SHP77 (cell line): ENCODE measurements around the gene GTF3C5.
"Not testable (repeated sequence)": the region's sequence is repeated elsewhere in the genome, so short reads cannot be mapped to it uniquely, and the experiment has no call there.

Experiments used
- DNase-seq, 2 experiments: peaks; one replicate each; lab custom pipeline; 2025; lab: John Stamatoyannopoulos, UW

Gene GTF3C5, protein sequence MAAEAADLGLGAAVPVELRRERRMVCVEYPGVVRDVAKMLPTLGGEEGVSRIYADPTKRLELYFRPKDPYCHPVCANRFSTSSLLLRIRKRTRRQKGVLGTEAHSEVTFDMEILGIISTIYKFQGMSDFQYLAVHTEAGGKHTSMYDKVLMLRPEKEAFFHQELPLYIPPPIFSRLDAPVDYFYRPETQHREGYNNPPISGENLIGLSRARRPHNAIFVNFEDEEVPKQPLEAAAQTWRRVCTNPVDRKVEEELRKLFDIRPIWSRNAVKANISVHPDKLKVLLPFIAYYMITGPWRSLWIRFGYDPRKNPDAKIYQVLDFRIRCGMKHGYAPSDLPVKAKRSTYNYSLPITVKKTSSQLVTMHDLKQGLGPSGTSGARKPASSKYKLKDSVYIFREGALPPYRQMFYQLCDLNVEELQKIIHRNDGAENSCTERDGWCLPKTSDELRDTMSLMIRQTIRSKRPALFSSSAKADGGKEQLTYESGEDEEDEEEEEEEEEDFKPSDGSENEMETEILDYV

DNA sequence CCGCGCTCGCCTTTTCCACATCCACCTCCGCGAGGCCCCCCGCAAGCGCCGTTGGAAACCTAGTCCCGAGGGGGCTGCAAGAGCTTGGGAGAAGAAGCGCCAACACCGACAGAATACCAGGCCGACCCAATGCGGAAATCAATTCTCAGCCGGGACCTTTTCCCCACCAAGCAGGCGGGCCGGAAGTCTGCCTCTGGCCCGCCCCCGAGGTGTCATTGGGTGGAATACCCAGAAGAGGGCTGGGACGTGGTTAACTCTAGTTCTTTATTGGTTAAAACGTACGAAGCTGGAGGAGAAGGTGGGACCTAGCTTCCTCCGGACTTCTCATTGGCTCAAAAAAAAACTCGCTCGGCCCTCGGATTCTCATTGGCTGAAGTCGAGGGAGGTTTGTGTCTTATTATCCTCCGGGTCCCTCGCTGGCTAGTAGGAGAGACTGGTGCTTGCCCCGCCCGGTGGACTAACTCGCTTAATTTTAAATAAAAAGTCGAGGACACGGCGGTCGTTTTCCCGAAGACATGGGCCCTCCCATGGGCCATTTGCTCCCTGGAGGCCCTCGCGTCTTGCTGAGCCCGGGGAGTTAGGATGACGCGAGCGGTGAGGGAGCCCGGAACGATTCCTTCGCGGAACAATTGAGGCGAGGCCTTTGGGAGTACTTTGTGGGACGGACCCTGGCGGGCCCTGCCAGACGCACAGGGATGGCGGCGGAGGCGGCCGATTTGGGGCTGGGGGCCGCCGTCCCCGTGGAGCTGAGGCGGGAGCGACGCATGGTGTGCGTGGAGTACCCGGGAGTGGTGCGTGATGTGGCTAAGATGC is at the start of gene GTF3C5:
TSS of gene GTF3C5 (plus strand) at position 681 of the 813 bp plus-strand sequence. CDS start at position 696, 15 bp downstream.
- DNase-seq: peak; percentile 99

DNA sequence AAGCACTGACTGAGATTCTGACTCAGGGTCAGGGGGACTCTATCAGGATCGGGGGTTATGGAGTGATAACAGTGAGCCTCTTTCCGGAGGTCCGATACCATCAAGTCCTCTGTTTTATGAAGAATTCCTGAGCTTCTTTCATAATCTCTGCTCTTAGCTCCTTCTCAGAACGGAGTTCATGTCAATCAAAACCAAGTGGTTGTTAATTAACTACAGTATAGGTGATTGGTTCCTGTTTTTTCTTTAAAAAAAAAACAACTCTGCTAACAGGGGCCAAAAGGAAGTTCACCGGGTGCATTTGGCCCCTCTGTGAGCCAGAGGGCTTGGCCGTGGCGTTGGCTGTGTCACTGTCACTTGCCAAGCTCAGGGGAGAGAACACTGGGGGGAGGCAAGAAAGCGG is 48.3 kb upstream of the GTF3C5 start:
- DNase-seq: no peak

DNA sequence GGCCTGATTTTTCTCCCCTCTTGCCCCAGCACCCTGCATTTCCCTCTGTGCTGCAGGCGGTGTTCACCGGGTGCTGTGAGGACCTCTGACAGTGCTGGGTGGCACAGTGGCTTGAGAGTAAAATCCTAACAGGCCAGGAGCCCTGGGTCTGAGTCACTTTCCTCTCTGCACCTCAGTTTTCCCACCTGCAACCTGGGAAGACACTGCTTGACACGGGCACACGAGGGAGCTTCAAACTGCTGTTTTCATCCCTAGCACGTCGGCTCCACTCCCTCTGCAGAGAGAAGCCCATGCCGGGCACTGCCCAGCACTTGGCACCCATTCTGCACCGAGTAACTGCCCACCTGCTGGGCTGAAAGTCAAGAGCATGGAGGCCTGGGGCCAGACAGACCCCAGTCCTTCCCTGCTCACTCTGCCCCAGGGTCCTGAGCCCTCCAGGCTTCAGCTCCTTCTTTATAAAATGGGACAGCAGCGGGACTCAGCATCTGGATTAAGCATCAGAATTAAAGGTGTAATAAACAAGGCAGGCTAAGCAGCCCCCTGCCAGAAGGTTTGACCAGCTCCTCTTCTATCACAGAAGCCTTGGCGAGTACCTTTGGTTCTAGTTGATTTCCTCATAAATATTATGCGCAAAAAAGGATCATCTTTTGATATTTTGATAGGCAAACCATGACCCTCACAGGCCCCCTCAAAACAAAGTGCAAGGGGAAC is 47.2 kb upstream of the GTF3C5 start:
- DNase-seq: no peak

DNA sequence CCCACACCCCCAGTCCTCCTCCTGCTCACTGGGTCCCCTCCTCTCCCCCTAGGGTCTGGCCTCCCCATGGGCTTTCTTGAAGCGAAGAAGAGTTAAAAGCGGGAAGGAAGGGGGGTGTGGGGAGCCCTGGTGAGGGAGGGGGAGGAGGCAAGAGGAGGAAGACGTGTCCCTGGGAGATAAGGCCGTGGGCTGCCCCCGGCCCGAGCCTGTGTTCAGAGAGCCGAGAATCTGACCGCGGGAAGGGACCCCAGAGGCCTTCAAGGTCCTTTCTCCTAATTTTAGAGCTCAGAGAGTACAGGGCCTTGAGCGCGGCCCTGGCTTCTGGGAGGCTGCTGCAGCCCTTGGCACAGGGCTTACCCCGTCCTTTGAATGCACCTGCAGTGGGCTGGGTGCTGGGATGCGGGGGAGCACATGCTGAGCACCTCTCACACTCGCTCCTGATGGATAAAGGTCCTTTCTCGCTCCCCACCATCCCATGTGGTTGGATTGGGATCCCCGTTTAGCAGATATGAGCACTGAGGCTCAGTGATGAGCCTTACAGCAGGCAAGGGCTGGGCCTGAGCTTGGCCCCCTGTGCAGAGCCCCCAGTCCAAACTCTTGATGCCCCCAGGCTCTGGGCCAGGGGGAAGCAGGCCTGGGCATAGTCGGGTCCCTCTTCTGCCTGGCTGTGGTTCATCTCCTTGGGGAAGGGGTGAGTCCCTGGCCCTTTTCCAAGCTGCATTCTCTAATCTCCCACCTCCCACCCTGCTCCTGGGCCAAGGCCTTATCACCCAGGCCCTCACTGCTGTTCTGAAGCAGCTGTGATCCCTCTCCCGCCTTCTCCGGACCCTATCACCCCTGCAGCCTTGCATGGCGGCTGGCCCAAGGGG is 46.4 kb upstream of the GTF3C5 start:
- DNase-seq: no peak

GRCh38 chr9:132985071-132985350 is 45.8 kb upstream of the GTF3C5 start:
- DNase-seq: no peak

GRCh38 chr9:132985489-132985888 is 45.3 kb upstream of the GTF3C5 start:
- DNase-seq: no peak

DNA sequence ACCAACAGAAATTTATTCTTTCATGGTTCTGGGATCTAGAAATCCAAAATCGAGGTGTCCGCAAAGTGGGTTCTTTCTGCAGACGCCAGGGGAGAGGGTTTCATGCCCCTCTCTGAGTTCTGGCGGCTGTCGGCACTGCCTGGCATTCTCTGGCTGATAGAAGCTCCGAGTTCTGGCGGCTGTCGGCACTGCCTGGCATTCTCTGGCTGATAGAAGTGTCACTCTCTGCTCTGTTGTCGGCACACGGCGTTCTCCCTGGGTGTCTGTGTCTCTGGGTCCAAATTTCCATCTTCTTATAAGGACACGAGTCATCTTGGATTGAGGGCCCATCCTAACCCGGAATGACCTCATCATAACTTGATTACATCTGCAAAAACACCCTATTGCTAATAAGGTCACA is 44.7 kb upstream of the GTF3C5 start:
- no peak for DNase-seq

DNA sequence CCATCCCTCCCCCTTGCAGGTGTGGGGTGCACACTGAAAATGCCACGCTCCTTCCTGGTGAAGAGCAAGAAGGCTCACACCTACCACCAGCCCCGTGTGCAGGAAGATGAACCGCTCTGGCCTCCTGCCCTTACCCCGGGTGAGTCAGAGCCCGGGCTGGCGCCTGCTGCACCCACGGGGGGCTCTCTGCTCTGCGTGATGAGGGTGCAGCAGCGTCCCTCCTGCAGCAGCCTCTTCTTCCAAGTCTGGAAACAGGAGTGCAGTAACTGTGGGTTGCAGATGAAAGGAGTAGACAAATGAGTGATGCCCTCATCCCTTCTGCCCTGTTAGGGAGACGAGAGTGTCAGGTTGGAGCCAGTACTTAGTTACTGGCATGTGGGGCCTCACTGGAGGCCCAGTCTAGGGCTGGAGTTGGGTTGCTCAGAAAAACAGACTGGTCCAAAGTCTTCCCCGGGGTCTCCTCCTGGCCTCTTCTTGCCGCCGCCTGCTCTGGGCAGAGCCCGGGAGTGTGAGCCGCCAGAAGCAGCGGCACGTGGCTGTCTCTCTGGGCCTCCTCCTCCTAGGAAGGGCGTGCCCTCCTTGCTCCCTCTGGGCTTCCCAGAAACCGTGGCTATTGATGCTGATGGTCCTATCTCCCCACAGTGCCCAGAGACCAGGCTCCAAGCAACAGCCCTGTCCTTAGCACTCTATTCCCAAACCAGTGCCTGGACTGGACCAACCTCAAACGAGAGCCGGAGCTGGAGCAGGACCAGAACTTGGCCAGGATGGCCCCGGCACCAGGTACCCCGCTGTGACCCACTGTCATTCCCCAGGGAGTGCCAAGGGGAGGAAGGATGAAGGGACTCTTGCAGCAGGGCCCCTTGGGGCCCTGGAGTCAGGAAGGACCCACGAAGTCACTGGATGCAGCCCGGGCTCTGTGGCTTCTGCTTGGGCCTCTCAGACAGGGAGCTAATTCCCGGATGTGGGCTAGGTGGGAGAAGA is 43.9 kb upstream of the GTF3C5 start:
- no peak for DNase-seq

DNA sequence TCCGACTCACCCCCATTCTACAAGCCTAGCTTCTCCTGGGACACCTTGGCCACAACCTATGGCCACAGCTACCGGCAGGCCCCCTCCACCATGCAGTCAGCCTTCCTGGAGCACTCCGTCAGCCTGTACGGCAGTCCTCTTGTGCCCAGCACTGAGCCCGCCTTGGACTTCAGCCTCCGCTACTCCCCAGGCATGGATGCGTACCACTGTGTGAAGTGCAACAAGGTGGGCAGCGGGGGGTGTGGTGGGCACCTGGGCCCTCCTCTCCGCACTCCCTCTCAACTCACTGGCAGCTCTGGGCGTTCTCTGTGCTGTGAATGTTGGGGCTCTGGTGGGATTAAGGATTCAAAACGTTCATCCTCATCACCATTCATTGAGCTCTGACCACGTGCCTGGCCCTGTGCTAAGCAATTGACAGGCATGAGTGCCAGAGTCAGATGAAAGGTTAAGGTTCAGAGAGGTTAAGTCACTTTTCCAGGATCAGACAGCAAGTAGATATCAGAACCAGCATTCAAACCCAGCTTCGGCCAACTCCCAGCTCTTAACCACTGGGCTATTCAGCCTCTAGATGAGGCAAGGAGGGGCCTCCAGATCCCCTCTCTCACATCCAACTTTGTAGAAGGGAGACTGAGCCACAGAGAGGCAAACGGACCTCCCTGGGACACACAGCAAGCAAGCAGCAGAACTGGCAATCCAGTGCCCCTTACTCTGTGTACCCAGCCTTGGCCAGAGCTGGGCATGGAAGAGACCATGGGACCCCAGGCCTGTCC is 42.4 kb upstream of the GTF3C5 start:
- no peak for DNase-seq

- DNase-seq: no peak
These were observed 41.8 kb upstream of the GTF3C5 start for GRCh38 chr9:132989014-132989310.

GRCh38 chr9:132989414-132989996 is 41.3 kb upstream of the GTF3C5 start:
- peak in 1 of 2 experiments; percentile 3 for DNase-seq

DNA sequence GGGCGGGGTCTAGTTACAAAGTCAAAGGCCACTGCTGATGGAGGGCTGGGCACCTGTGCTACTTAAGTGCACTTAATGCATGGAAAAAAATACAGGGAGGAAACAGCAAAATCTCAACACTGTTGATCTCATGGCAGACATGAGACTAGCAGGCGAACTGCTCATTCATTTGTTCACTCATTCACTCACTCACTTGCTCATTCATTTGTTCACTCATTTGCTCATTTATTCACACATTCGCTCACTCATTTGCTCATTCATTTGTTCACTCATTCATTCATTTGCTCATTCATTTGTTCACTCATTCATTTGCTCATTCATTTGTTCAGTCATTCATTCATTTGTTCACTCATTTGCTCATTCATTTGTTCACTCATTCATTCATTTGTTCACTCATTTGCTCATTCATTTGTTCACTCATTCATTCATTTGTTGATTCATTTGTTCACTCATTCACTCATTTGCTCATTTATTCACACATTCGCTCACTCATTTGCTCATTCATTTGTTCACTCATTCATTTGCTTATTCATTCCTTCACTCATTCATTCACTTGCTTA is 40.7 kb upstream of the GTF3C5 start:
- not testable (repeated sequence) for DNase-seq

DNA sequence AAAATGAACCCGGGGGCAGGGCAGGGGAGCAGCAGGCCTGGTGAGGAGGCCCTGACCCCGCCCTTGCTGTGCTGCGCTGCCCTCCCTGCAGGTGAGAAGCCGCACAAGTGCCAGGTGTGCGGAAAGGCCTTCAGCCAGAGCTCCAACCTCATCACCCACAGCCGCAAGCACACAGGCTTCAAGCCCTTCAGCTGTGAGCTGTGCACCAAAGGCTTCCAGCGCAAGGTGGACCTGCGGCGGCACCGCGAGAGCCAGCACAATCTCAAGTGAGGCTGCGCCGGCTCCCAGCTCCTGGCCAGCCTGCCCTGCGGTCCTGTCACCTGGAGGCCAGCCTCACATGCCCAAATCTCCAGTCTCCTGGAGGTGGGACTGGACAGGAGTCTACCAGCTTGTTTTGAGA is 40.0 kb upstream of the GTF3C5 start:
- no peak for DNase-seq

- no peak for DNase-seq
These were observed 39.2 kb upstream of the GTF3C5 start for GRCh38 chr9:132991351-132992300.

DNA sequence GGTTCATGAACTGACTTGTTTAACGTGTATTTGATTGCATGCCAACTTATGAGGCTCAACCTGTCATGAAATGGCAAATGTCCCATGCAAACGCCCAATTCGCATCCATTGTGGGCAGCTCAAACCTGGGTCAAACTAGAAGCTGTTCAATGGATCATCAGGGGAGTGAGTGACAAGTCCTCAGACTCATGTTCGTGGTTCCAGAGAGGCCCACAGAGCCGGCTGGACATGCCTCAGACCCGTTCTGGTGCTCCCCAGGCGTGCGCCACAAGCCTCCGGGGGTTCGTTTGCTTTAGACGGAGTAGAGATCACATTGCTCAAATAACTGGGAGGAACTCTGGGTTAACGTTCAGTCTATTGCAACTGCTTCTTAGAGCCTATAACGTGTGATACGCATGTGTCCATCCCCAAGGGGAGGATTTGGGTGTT is 37.3 kb upstream of the GTF3C5 start:
- DNase-seq: no peak

GRCh38 chr9:132994410-132995120 is 36.2 kb upstream of the GTF3C5 start:
- DNase-seq: no peak

DNA sequence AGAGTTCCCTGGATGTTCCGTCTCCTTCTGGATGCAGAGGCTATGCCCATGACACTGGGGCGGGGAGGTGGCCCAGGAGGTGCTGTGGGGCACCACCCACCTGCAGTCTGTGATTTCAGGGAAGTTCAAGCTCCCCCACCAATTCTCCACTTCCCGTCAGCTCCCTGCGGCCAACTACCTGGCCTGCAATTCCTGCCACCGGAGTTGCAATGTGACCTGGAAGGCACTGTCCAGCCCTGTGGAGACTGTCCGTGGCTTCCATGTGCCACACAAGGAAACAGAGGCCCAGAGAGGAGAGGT is 35.7 kb upstream of the GTF3C5 start:
- DNase-seq: no peak
